ENCODE measurements around the gene ERBIN. TPM values are rescaled to one million over a fixed set of nuclear protein-coding genes. Genes with fewer than 3 reads are reported as not detected.

The ERBIN gene
- total and polyA plus RNA-seq, 9 of the 15 experiments (the other 6 are each of a cell fraction or from before 2014, with no cell fraction given) = 11.9 to 72.8 (median 41.7) TPM

GRCh38 chr5:65925601-65926275 is 637 bp upstream of the ERBIN start (continued):
- TF ChIP-seq, protein P1, sequence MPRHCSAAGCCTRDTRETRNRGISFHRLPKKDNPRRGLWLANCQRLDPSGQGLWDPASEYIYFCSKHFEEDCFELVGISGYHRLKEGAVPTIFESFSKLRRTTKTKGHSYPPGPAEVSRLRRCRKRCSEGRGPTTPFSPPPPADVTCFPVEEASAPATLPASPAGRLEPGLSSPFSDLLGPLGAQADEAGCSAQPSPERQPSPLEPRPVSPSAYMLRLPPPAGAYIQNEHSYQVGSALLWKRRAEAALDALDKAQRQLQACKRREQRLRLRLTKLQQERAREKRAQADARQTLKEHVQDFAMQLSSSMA (CRISPR knock-in tag; IDR thresholded peaks at IDR 0.05) = peak; percentile 74
- TF ChIP-seq, protein P2, sequence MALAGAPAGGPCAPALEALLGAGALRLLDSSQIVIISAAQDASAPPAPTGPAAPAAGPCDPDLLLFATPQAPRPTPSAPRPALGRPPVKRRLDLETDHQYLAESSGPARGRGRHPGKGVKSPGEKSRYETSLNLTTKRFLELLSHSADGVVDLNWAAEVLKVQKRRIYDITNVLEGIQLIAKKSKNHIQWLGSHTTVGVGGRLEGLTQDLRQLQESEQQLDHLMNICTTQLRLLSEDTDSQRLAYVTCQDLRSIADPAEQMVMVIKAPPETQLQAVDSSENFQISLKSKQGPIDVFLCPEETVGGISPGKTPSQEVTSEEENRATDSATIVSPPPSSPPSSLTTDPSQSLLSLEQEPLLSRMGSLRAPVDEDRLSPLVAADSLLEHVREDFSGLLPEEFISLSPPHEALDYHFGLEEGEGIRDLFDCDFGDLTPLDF (CRISPR knock-in tag; IDR thresholded peaks at IDR 0.05) = no peak; the same call in none of the 2 replicates
- TF ChIP-seq ARNT (IDR thresholded peaks at IDR 0.05) = no peak
- TF ChIP-seq, protein P3, sequence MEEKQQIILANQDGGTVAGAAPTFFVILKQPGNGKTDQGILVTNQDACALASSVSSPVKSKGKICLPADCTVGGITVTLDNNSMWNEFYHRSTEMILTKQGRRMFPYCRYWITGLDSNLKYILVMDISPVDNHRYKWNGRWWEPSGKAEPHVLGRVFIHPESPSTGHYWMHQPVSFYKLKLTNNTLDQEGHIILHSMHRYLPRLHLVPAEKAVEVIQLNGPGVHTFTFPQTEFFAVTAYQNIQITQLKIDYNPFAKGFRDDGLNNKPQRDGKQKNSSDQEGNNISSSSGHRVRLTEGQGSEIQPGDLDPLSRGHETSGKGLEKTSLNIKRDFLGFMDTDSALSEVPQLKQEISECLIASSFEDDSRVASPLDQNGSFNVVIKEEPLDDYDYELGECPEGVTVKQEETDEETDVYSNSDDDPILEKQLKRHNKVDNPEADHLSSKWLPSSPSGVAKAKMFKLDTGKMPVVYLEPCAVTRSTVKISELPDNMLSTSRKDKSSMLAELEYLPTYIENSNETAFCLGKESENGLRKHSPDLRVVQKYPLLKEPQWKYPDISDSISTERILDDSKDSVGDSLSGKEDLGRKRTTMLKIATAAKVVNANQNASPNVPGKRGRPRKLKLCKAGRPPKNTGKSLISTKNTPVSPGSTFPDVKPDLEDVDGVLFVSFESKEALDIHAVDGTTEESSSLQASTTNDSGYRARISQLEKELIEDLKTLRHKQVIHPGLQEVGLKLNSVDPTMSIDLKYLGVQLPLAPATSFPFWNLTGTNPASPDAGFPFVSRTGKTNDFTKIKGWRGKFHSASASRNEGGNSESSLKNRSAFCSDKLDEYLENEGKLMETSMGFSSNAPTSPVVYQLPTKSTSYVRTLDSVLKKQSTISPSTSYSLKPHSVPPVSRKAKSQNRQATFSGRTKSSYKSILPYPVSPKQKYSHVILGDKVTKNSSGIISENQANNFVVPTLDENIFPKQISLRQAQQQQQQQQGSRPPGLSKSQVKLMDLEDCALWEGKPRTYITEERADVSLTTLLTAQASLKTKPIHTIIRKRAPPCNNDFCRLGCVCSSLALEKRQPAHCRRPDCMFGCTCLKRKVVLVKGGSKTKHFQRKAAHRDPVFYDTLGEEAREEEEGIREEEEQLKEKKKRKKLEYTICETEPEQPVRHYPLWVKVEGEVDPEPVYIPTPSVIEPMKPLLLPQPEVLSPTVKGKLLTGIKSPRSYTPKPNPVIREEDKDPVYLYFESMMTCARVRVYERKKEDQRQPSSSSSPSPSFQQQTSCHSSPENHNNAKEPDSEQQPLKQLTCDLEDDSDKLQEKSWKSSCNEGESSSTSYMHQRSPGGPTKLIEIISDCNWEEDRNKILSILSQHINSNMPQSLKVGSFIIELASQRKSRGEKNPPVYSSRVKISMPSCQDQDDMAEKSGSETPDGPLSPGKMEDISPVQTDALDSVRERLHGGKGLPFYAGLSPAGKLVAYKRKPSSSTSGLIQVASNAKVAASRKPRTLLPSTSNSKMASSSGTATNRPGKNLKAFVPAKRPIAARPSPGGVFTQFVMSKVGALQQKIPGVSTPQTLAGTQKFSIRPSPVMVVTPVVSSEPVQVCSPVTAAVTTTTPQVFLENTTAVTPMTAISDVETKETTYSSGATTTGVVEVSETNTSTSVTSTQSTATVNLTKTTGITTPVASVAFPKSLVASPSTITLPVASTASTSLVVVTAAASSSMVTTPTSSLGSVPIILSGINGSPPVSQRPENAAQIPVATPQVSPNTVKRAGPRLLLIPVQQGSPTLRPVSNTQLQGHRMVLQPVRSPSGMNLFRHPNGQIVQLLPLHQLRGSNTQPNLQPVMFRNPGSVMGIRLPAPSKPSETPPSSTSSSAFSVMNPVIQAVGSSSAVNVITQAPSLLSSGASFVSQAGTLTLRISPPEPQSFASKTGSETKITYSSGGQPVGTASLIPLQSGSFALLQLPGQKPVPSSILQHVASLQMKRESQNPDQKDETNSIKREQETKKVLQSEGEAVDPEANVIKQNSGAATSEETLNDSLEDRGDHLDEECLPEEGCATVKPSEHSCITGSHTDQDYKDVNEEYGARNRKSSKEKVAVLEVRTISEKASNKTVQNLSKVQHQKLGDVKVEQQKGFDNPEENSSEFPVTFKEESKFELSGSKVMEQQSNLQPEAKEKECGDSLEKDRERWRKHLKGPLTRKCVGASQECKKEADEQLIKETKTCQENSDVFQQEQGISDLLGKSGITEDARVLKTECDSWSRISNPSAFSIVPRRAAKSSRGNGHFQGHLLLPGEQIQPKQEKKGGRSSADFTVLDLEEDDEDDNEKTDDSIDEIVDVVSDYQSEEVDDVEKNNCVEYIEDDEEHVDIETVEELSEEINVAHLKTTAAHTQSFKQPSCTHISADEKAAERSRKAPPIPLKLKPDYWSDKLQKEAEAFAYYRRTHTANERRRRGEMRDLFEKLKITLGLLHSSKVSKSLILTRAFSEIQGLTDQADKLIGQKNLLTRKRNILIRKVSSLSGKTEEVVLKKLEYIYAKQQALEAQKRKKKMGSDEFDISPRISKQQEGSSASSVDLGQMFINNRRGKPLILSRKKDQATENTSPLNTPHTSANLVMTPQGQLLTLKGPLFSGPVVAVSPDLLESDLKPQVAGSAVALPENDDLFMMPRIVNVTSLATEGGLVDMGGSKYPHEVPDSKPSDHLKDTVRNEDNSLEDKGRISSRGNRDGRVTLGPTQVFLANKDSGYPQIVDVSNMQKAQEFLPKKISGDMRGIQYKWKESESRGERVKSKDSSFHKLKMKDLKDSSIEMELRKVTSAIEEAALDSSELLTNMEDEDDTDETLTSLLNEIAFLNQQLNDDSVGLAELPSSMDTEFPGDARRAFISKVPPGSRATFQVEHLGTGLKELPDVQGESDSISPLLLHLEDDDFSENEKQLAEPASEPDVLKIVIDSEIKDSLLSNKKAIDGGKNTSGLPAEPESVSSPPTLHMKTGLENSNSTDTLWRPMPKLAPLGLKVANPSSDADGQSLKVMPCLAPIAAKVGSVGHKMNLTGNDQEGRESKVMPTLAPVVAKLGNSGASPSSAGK (IDR thresholded peaks at IDR 0.05) = no peak
- TF ChIP-seq CCNT2 (IDR thresholded peaks at IDR 0.05; ENCODE audit: borderline replicate concordance, extremely low read depth, insufficient read length, low read depth, low read length) = peak; percentile 89
- no peak for TF ChIP-seq DACH1 (IDR thresholded peaks at IDR 0.05; ENCODE audit: partially characterized antibody)
- peak; percentile 92 to 94; a peak in 3 of 4 replicates for TF ChIP-seq MLLT1 (IDR thresholded peaks at IDR 0.05)
- no peak for TF ChIP-seq ZNF23 (CRISPR knock-in tag; IDR thresholded peaks at IDR 0.05)
- no peak for TF ChIP-seq ZNF780A (CRISPR knock-in tag; IDR thresholded peaks at IDR 0.05)
- no peak for TF ChIP-seq BMI1 (IDR thresholded peaks at IDR 0.05; ENCODE audit: low read length)
- TF ChIP-seq TCF7 (IDR thresholded peaks at IDR 0.05; ENCODE audit: borderline replicate concordance) = no peak
- no peak for TF ChIP-seq ZNF551 (CRISPR knock-in tag; IDR thresholded peaks at IDR 0.05)
- no peak for TF ChIP-seq KAT8 (IDR thresholded peaks at IDR 0.05; ENCODE audit: low read depth)

Measured in K562 (cell line).